Hippocampal formation (tissue), 2 donors: ENCODE measurements around the gene SNX5.
"Not testable (repeated sequence)": the region's sequence is repeated elsewhere in the genome, so short reads cannot be mapped to it uniquely, and the experiment has no call there.

Experiments used
- DNase-seq, 2 donors: peaks; one replicate each; lab custom pipeline; 2025; lab: John Stamatoyannopoulos, UW

Gene SNX5

GRCh38 chr20:17960400-17960885 lies 8.2 kb downstream of the SNX5 start:
- DNase-seq: not testable (repeated sequence)

DNA sequence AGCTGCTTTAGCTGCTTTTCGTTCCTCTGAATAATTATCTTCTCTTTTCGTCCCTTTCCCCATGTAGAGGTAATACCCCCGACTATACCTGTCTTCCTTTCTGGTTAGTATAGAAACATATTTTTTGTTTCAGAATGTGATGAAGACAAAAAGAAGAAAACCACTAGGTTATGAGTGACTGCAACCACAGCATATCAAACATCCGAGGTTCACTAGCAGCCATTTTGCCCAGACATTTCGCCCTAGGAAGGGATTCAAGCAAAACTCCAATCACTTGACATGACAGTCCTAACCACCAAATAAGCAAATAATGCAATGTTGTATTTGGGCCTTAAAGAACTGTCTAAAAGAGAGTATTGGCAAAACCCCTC lies 9.4 kb downstream of the SNX5 start:
- DNase-seq: no peak

- DNase-seq: no peak
These were observed 10.0 kb downstream of the SNX5 start for GRCh38 chr20:17958373-17959256.

DNA sequence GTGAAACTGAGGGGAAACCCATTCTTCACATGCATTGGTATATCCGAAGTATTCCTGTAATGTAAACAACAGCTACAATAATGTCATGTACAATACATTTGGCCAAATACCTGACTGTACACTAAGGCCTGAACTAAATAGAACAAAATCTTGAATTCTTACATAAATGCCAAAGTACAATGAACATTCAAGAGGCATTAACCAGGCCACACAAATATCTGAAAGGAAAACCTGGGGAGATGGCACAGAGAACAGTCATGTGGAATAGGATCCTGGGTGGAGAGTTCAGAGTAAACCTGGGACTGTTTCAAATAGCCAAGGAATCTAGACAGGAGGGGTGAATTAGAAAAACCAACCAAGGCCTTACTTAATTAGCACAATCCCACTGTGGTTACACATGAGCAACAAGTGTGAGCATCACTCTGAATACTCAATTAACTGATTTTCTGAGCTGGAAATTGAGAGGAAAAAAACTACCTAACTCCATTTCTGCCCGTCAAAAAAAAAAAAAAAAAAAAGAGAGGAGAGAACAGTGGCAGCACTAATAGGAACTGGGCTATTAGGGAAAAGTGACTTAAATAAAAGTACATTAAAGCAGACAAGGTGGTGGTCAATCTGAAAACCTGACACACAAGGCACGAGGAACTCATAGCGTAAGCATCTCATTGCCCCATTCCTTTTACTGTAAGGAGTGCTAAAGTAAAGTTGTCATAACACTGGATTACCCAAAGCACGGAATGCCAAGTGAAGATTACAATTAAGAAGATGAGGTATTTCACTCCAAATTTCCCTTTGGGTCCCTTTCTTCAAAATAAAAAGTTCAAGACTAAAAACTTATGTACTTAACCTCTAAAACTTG lies 10.9 kb downstream of the SNX5 start:
- no peak for DNase-seq

- DNase-seq: no peak
These were observed 12.4 kb downstream of the SNX5 start for GRCh38 chr20:17956099-17956685.

DNA sequence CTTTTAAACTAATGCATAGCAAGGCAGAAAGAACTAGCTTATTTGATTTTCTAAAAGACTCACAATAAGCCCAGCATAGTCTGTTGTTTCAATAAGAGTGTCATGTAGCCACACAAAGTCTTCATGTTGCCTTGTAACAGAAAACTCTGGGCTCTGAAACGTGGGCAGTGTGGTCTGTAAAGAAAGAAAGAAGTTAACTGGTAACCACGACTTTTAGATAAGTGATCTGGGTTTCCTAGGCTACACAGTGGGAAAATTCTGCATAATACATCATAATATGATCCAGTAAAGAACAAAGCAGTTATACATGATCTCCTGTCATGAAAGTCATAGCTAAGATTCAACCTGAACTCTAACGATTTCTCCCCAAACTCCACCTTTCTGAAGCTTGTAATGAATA lies 13.3 kb downstream of the SNX5 start:
- no peak for DNase-seq

GRCh38 chr20:17953935-17954334 lies 14.7 kb downstream of the SNX5 start:
- DNase-seq: no peak

DNA sequence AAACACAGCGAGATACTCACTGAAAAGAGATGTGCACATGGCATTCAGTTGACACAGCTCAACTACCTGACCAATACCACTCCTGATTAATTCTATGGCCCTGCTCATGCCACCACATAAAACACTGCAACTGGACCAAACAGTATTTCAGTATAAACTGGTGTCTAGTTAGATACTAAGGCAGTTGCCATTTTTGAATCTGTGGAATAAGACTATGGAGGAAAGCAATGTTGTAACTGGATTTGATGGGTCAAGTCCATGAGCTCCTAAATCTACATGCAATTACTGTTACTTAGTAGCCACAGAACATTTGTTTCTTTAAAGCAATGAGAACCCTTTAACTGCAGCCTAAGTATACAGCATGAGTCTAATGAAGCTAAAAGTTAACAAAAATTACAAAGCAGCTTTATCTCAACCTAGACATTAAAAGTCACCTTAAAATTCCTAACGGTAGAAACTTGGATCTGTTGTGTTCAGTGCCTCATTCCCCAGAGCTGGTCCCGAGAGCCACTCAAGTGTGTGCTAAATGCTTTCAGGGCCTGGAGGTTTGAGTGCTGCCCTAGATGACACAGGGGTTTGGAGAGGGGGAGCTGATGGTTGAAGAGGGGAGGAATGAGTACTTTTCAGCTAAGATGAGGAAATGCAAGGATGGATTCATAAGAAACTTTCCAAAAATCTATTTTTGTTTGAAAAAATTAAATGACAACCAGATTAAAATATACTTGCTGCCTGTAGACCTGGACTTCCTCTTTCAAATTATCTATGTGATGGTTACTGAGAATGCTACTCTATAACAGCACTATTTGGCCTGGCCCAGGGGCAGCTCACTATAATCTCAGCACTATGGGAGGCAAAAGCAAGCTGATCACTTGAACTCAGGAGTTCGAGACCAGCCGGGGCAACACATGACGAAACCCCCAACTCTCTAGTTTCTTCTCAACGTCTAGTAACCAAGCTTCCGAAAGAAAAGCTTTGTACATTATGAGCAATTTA lies 15.6 kb downstream of the SNX5 start:
- no peak for DNase-seq

DNA sequence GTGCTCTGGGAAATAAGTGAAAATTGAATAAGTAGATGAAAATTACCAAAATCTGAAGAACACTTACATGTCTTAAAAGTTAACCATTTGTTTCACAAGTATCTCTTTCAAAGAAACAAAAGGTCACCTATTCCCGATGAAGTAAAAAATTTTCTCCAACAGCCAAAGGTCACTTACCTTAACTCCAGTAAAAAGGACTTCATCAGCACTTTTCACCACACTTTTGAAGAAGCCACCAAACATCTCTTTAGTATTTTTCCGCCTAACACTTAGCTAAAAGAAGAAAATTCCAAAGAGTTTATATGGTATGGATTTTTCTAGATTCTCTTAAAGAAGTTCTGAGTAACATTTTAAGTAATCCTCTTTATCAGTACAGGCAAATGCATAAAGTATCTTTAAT lies 17.3 kb downstream of the SNX5 start:
- DNase-seq: no peak

- no peak for DNase-seq
These were observed 17.9 kb downstream of the SNX5 start for GRCh38 chr20:17950670-17951069.

DNA sequence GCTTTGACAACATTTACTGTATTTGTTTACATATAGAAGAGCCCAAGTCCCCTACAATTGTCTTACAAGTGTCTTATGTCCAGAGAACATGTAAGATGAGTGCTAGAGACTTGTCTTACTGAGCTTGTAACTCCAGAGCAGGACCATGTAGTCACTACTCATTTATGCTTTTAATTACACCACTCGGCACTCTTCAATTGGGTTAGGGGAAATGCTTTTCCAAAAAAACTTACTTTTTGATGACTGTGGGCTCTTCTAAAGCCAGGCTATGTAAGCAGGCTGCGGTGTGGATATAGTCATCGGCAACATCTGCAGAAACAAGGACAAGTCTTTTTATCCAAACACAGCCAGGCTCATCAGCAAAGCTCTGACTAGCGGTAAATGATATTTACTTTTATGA lies 18.7 kb downstream of the SNX5 start:
- no peak for DNase-seq

DNA sequence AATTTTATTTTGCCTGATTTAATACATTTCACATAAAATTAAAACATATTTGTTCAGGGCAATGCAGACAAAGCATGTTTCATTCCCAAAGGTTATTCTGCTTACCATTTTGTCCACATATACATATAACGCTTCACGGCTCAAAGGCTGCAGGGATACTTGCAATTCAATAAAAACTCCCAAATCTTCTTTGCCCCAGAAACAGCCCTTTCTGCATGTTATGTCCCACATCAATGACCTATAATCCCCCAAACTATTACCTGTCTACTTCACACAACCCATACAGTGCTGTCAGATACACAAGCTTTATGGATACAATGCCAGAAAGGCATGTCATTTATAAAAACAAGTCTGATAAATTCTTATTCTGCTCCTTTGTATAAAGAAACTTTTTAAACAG lies 20.2 kb downstream of the SNX5 start:
- no peak for DNase-seq

DNA sequence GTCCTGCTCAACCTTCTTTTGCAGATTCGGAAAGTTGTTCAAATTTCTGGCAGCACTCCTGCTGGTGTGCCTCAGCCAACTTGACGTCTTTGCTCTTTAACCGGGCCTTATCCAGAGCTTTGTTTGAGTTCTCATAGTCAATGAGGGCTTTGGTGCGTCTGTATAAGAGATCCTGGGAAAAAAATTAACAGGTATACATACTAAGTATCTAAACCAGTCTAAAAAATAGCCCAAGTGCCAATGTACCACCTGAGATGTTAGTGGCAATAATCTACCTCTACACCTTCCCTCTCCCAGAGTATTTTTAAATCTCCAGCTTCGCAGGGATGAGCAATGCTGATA lies 21.1 kb downstream of the SNX5 start:
- DNase-seq: no peak

DNA sequence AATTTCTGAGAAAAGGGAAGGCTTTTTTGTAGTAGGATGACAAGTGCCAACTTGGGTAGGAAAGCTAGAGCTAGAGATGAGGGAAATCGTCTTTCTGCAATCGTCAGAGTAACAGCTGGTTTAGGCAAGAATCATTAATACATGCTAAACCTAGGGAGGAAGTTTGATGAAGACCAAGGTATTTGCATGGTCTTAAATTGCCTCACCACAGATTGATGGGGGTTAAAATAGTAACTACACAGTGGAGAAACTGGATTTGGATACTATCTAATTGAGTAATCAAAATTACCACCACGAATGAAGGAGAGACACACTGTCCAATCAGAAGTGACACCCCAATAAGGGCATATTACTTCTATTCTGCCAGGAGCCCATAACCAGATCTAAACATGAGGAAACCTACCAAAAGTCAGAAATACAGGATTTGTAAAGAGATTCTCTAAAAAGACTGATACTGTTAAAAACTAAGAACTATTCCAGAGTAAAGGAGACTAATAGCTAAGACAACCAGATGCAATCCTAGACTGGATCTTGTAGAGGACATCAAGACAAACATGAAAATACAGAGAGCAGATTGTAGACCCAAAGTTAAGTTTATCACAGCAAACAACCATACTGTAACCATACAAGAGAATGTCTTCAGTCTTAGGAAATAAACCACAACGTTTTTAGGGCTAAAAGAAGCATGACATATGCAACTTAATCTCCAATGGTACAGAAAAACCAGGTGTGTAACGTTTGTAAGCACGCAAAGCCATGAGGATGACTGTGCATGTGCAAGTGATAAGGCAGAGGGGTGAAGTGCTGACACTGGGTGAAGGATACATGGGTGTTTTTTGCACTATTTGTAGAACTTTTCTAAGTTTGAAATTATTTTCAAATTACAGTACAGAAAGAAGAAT lies 21.8 kb downstream of the SNX5 start:
- no peak for DNase-seq

DNA sequence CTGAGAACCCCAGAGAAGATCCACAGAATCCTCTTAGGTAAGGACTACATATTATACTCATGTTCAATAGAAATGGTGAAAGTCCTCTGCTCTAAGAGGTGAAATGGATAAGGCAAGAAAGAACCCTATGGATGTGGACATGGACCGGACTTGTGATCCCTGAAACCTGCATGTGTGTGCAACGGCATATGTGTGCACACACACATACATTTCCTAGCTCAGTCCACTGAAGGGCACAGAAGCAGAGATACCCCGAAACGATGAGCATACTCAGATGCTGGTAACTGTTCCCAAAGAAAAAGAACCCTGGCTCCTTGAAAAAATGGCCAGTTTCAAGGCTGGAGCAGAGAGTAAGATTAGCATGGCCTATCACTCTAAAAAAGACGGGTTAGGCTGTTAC lies 22.6 kb downstream of the SNX5 start:
- no peak for DNase-seq

GRCh38 chr20:17944854-17945474 lies 23.6 kb downstream of the SNX5 start:
- DNase-seq: no peak

GRCh38 chr20:17943343-17943742 lies 25.3 kb downstream of the SNX5 start:
- no peak for DNase-seq

DNA sequence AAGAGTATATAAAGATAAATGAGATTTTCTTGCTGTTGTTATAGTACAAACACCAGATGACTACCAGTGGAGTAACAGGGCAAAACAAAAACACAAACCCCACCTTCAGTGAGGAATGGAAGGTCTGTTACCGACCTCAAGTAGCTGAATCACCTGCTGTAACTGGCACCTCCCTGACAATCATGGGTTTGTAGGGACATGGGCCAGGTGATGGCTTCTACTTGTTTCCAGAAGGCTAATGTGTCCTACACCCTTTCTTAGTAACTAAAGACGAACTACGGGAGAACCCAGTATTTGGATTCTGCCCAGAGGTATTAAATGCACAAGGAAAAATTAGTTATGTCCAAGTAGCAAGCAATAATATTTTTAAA lies 26.8 kb downstream of the SNX5 start:
- DNase-seq: no peak

GRCh38 chr20:17941087-17941825 lies 27.3 kb downstream of the SNX5 start:
- no peak for DNase-seq
